HepG2 (cell line): ENCODE measurements around the gene STK39. TPM values are rescaled to one million over a fixed set of nuclear protein-coding genes. Genes with fewer than 3 reads are reported as not detected.

ENCODE experiments used
- ATAC-seq: fragments of 200-7000 bp; cut with Tn5 transposase; 3 replicates; pipeline ENCODE4 v1.9.1; 2020; ENCODE audit warnings: mild to moderate bottlenecking, moderate library complexity
- BruUV-seq: library from RNA; stranded (reverse); fragments of 400-500 nt; replicated peaks from 2 replicates; lab custom pipeline; 2021; lab: Mats Ljungman, UMichigan
- CTCF ChIA-PET: fragments of 300-600 bp; formaldehyde crosslinking; extraction: SDS; loops from one replicate; lab custom pipeline; 2021; ENCODE audit warnings: low total read pairs, inconsistent platforms, low intra/inter-chr PET ratio; lab: Yijun Ruan, JAX
- POLR2A ChIA-PET: fragments of 350-600 bp; sonication (Branson Sonifier 250); formaldehyde crosslinking; loops from one replicate; lab custom pipeline; 2020; ENCODE audit warnings: antibody characterized with exemption, inconsistent platforms; lab: Yijun Ruan, JAX
- DNase-seq: peaks from one replicate; pipeline ENCODE4 v3.0.0-alpha.2; 2015; ENCODE audit warnings: low spot score
- FAIRE-seq: peaks from 3 replicates; lab custom pipeline; 2011; peaks lifted over from hg19 to GRCh38; lab: Jason Lieb, UNC
- H2AFZ ChIP-seq: one replicate; pipeline ENCODE4 v1.6.1; 2011; ENCODE audit warnings: low read length, inconsistent platforms
- H3K27ac ChIP-seq: fragments of 300-600 bp; 3 replicates; pipeline ENCODE4 v1.8.0; 2011; ENCODE audit warnings: mixed run types, mild to moderate bottlenecking, mixed read lengths, low read length, inconsistent platforms; ENCODE audit not compliant: insufficient read depth; ENCODE audit errors: extremely low read length
- H3K27me3 ChIP-seq, 2 experiments: fragments of 200-600 bp in 1 of 2; 2 replicates in 1 of 2; 3 replicates in 1 of 2; pipeline versions ENCODE4 v1.6.0 to v1.8.0; 2011; ENCODE audit warnings: low read length in 2 of 2, mild to moderate bottlenecking in 2 of 2, moderate library complexity in 2 of 2, inconsistent platforms in 1 of 2; ENCODE audit not compliant: insufficient read depth in 2 of 2, control insufficient read depth in 1 of 2
- H3K36me3 ChIP-seq, 2 experiments: fragments of 200-600 bp in 1 of 2; replicated peaks in 1 of 2; 2 replicates in 1 of 2; 3 replicates in 1 of 2; pipeline versions ENCODE4 v1.5.1 to v1.8.0; 2011; ENCODE audit warnings: low read length in 2 of 2, inconsistent platforms in 1 of 2; ENCODE audit not compliant: insufficient read depth in 2 of 2, control insufficient read depth in 1 of 2
- H3K4me1 ChIP-seq: 2 replicates; pipeline ENCODE4 v1.5.1; 2012; ENCODE audit warnings: low read length, inconsistent platforms; ENCODE audit not compliant: insufficient read depth
- H3K4me2 ChIP-seq: 2 replicates; pipeline ENCODE4 v1.6.0; 2011; ENCODE audit warnings: low read depth, low read length, inconsistent platforms
- H3K4me3 ChIP-seq, 3 experiments: fragments of 200-600 bp in 1 of 3; sonication (generic), shearing (Covaris generic) in 1 of 3; replicated peaks in 1 of 3; 2 replicates each; pipeline ENCODE4 v1.5.1; 2011 to 2016; ENCODE audit warnings: low read length in 3 of 3, inconsistent platforms in 2 of 3, low read depth in 2 of 3, mild to moderate bottlenecking in 2 of 3, control low read depth in 1 of 3, mixed read lengths in 1 of 3; ENCODE audit not compliant: insufficient read depth in 1 of 3
- H3K79me2 ChIP-seq: one replicate; pipeline ENCODE4 v1.6.1; 2011; ENCODE audit warnings: low read length, inconsistent platforms; ENCODE audit not compliant: insufficient read depth
- H3K9ac ChIP-seq: 2 replicates; pipeline ENCODE4 v1.6.0; 2011; ENCODE audit warnings: mild to moderate bottlenecking, low read depth, low read length, inconsistent platforms; ENCODE audit not compliant: insufficient read depth
- H3K9me3 ChIP-seq: 2 replicates; pipeline ENCODE4 v1.5.1; 2012; ENCODE audit warnings: mild to moderate bottlenecking, low read length
- H4K20me1 ChIP-seq: 2 replicates; pipeline ENCODE4 v1.6.0; 2011; ENCODE audit warnings: inconsistent platforms, mild to moderate bottlenecking, low read length, moderate library complexity; ENCODE audit not compliant: insufficient read depth
- ATF3 ChIP-seq: sonication (generic); formaldehyde crosslinking; IDR thresholded peaks from 2 replicates; pipeline ENCODE4 v1.4.0; 2020; ENCODE audit warnings: missing genetic modification reagents
- ATF6 ChIP-seq: sonication (generic); formaldehyde crosslinking; conservative IDR thresholded peaks from 2 replicates; pipeline ENCODE4 v1.4.0; 2020; ENCODE audit warnings: missing genetic modification reagents
- BORCS8-MEF2B ChIP-seq: sonication (generic); formaldehyde crosslinking; IDR thresholded peaks from 2 replicates; pipeline ENCODE4 v1.8.0; 2022; ENCODE audit warnings: mild to moderate bottlenecking, missing genetic modification reagents
- EHMT2 ChIP-seq: fragments of 200-600 bp; sonication (generic); IDR thresholded peaks from 2 replicates; pipeline ENCODE4 v1.7.0; 2017; ENCODE audit warnings: antibody characterized with exemption, low read depth, low read length, borderline replicate concordance
- KDM5B ChIP-seq: sonication (generic); formaldehyde crosslinking; IDR thresholded peaks from 2 replicates; pipeline ENCODE4 v1.4.0; 2020; ENCODE audit warnings: missing genetic modification reagents, mild to moderate bottlenecking, borderline replicate concordance
- MAF1 ChIP-seq: sonication (generic); formaldehyde crosslinking; IDR thresholded peaks from 2 replicates; pipeline ENCODE4 v1.5.0; 2020; ENCODE audit warnings: missing genetic modification reagents, borderline replicate concordance
- NFAT5 ChIP-seq: sonication (generic); formaldehyde crosslinking; IDR thresholded peaks from 2 replicates; pipeline ENCODE4 v1.4.0; 2020; ENCODE audit warnings: missing genetic modification reagents
- NR1H2 ChIP-seq: sonication (generic); formaldehyde crosslinking; IDR thresholded peaks from 2 replicates; pipeline ENCODE4 v1.8.1; 2022; ENCODE audit warnings: low read depth, missing genetic modification reagents, borderline replicate concordance
- TFDP2 ChIP-seq: sonication (generic); formaldehyde crosslinking; IDR thresholded peaks from 2 replicates; pipeline ENCODE4 v1.4.0; 2020; ENCODE audit warnings: missing genetic modification reagents
- ZNF431 ChIP-seq: sonication (generic); formaldehyde crosslinking; IDR thresholded peaks from 2 replicates; pipeline ENCODE4 v1.9.0; 2022; ENCODE audit warnings: missing genetic modification reagents, low read depth, mild to moderate bottlenecking, borderline replicate concordance
- ZUFSP ChIP-seq: sonication (generic); formaldehyde crosslinking; IDR thresholded peaks from 2 replicates; pipeline ENCODE4 v1.9.0; 2021; ENCODE audit warnings: missing genetic modification reagents, mild to moderate bottlenecking, borderline replicate concordance
- WGBS: methylation state at CpG from one replicate; pipeline ENCODE4 v1.1.6; 2017; ENCODE audit warnings: low lambda C conversion rate; 5-methylcytosine and 5-hydroxymethylcytosine counted together
- in situ Hi-C: cut with HindIII; loops from 2 replicates; pipeline ENCODE4 v1.10.0; 2017; ENCODE audit warnings: low pct_unique_long_range_greater_than_20kb; ENCODE audit not compliant: extremely low pct_ligation_motif_present
- intact Hi-C: fragments of 100-400 bp; cut with micrococcal nuclease; formaldehyde crosslinking; loops from one replicate; pipeline ENCODE4 v1.10.0; 2022; ENCODE audit not compliant: unreplicated experiment
- polyA plus RNA-seq, 8 experiments: library from polyadenylated mRNA; depleted of rRNA in 3 of 8; stranded (reverse) in 7 of 8; unstranded in 1 of 8; fragments of >200 nt; fragmentation: Illumina TruSeq in 4 of 8; extraction: Trizol in 4 of 8; gene quantifications; 2 replicates each; pipeline versions ENCODE4 v1.2.1 to v1.2.3, GENCODE V29; 2011 to 2016; ENCODE audit warnings: low read depth in 4 of 8, missing spikeins in 1 of 8, mixed read lengths in 1 of 8; ENCODE audit not compliant: insufficient read depth in 1 of 8
- total RNA-seq, 5 experiments: library from RNA; depleted of rRNA; stranded (reverse); fragments of >200 nt; fragmentation: Illumina TruSeq; extraction: Trizol; gene quantifications; 2 replicates each; pipeline ENCODE4 v1.2.3, GENCODE V29; 2016; ENCODE audit warnings: low read depth in 1 of 5

The STK39 gene
- total and polyA plus RNA-seq, 2 of the 13 experiments (the other 11 are each of a cell fraction or from before 2014, with no cell fraction given) = 27.3 to 38.4 TPM

GRCh38 chr2:168157926-168158325 is 89.5 kb downstream of the STK39 start:
- Histone ChIP-seq H4K20me1 (no peaks in the 10 kb centered on the region), H3K27ac (no peak overlapping the region), H3K27me3 (no peaks in the 10 kb centered on the region), H2AFZ (no peak overlapping the region), H3K9me3 (no peaks in the 10 kb centered on the region), H3K36me3 (peaks cover 5 to 31% of the 10 kb centered on the region in 2 experiments; a peak in 4 of 5 replicates), H3K4me1 (peaks cover 31% of the 10 kb centered on the region), H3K79me2 (no peaks in the 10 kb centered on the region), H3K4me3 (no peak overlapping the region), H3K4me2 (no peak overlapping the region), H3K9ac (no peak overlapping the region)
- TF ChIP-seq ZNF431 (CRISPR knock-in tag) (no peak), ATF6 (no peak), NFAT5 (CRISPR knock-in tag) (no peak), ZUFSP (CRISPR knock-in tag) (no peak), EHMT2 (no peak), ATF3 (CRISPR knock-in tag) (no peak), NR1H2 (CRISPR knock-in tag) (no peak), TFDP2 (CRISPR knock-in tag) (no peak), KDM5B (CRISPR knock-in tag) (no peak), MAF1 (CRISPR knock-in tag) (no peak), BORCS8-MEF2B (CRISPR knock-in tag) (no peak)
- no TSS peak for BruUV-seq
- ChIA-PET CTCF (no interaction called here), POLR2A (no interaction called here)
- WGBS = 100% methylated on average over 2 of the region's 2 CpGs
- DNase-seq (no peak), ATAC-seq (no peak), FAIRE-seq (no peak)
- in situ Hi-C loops = no loop called here
- intact Hi-C loops = no loop called here
